Measurements from ENCODE around the gene ANXA6.

GRCh38 chr5:151065609-151066008 is 92.0 kb downstream of the ANXA6 start:
- TF ChIP-seq CTCF (conservative IDR thresholded peaks at IDR 0.05; ENCODE audit: low read depth, low read length) (no peak), EZH2 (IDR thresholded peaks at IDR 0.05; ENCODE audit: borderline replicate concordance, low read depth, low read length, poor library complexity, severe bottlenecking) (no peak)

Data from A673 (cell line).